GM12878 (cell line): ENCODE measurements around the gene MTHFR. TPM values are rescaled to one million over a fixed set of nuclear protein-coding genes. Genes with fewer than 3 reads are reported as not detected.
A peak's percentile ranks its signal among the peaks of the same experiment; 100 is the strongest.

Experiments
- BMI1 ChIP-seq: fragments of 450-650 bp; IDR thresholded peaks from 2 replicates; pipeline ENCODE4 v1.6.1; 2016; ENCODE audit warnings: mild to moderate bottlenecking, moderate library complexity, borderline replicate concordance
- CEBPZ ChIP-seq: fragments of 150-350 bp; IDR thresholded peaks from 2 replicates; pipeline ENCODE4 v1.6.1; 2016; ENCODE audit warnings: low read depth, low read length
- FOXK2 ChIP-seq: fragments of 450-650 bp; IDR thresholded peaks from 2 replicates; pipeline ENCODE4 v1.6.1; 2017; ENCODE audit warnings: mild to moderate bottlenecking, moderate library complexity
- PBX3 ChIP-seq: IDR thresholded peaks from 2 replicates; pipeline ENCODE4 v1.6.1; 2011; ENCODE audit warnings: mild to moderate bottlenecking, low read depth, low read length, moderate library complexity; ENCODE audit not compliant: insufficient replicate concordance
- polyA plus RNA-seq, 11 experiments: library from polyadenylated mRNA; depleted of rRNA in 4 of 11; unstranded in 6 of 11; stranded (reverse) in 5 of 11; fragments of >200 nt; fragmentation: Nextera tagmentation in 4 of 11; fragmentation: Illumina TruSeq in 1 of 11; extraction: Ambion mirVana in 4 of 11; extraction: Trizol in 1 of 11; gene quantifications; 1 replicate in 1 of 11; 2 replicates in 10 of 11; pipeline versions ENCODE4 v1.2.1 to v1.2.3, GENCODE V29; 2011 to 2016; ENCODE audit warnings: inconsistent platforms in 2 of 11, missing spikeins in 2 of 11, low read depth in 1 of 11
- total RNA-seq, 4 experiments: library from RNA; depleted of rRNA in 3 of 4; stranded (reverse); fragments of >200 nt in 3 of 4; fragmentation: Illumina TruSeq in 1 of 4; extraction: Trizol in 1 of 4; gene quantifications; 2 replicates each; pipeline versions ENCODE4 v1.2.1 to v1.2.3, GENCODE V29; 2013 to 2021
- TF ChIP-seq, protein P1 (sequence below): fragments of 450-650 bp; IDR thresholded peaks from 2 replicates; pipeline ENCODE4 v1.6.1; 2017; ENCODE audit warnings: mild to moderate bottlenecking, moderate library complexity

The MTHFR gene
- total and polyA plus RNA-seq, 10 of the 15 experiments (the other 5 are each of a cell fraction or from before 2014, with no cell fraction given) = 1.0 to 16.8 (median 9.4) TPM

DNA sequence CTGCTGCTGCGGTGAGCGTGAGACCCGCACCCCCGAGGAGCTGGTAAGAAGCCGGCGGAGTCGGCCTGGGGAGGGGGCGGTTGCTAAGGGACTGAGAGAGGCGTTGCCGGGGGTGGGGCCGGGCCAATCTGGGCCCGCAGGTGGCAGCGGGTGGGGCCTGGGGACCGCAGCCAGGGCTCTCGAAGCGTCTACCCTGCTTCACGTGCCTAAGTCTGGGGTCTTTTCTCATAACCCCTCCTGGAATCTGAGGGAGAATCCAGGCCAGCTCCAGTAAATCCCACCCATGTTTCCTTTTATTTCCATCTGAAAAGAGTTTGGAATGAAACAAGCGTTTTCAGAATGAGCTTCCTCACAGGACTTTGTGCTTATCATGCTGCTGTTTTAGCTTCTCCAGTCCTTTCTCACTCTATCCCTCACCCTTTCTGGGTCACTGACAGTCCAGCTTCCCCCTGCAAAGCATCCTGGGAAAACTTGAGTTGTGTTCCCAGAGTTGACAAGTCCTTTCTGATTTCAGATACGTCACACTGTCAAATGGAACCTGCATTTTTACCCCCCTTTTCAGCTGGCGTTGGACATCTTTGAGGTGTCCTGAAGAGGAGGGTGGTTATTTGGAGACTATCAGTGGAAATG lies 658 bp upstream of the MTHFR start (continued):
- TF ChIP-seq PBX3 (no peak), CEBPZ (no peak), FOXK2 (no peak), BMI1 (peak; percentile 85)
- TF ChIP-seq, protein P1, sequence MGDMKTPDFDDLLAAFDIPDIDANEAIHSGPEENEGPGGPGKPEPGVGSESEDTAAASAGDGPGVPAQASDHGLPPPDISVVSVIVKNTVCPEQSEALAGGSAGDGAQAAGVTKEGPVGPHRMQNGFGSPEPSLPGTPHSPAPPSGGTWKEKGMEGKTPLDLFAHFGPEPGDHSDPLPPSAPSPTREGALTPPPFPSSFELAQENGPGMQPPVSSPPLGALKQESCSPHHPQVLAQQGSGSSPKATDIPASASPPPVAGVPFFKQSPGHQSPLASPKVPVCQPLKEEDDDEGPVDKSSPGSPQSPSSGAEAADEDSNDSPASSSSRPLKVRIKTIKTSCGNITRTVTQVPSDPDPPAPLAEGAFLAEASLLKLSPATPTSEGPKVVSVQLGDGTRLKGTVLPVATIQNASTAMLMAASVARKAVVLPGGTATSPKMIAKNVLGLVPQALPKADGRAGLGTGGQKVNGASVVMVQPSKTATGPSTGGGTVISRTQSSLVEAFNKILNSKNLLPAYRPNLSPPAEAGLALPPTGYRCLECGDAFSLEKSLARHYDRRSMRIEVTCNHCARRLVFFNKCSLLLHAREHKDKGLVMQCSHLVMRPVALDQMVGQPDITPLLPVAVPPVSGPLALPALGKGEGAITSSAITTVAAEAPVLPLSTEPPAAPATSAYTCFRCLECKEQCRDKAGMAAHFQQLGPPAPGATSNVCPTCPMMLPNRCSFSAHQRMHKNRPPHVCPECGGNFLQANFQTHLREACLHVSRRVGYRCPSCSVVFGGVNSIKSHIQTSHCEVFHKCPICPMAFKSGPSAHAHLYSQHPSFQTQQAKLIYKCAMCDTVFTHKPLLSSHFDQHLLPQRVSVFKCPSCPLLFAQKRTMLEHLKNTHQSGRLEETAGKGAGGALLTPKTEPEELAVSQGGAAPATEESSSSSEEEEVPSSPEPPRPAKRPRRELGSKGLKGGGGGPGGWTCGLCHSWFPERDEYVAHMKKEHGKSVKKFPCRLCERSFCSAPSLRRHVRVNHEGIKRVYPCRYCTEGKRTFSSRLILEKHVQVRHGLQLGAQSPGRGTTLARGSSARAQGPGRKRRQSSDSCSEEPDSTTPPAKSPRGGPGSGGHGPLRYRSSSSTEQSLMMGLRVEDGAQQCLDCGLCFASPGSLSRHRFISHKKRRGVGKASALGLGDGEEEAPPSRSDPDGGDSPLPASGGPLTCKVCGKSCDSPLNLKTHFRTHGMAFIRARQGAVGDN = peak; percentile 39; the same call in 1 of the 2 replicates
